Measurements from ENCODE around the gene JMJD4. TPM values are rescaled to one million over a fixed set of nuclear protein-coding genes. Genes with fewer than 3 reads are reported as not detected.

JMJD4 gene
- total RNA-seq, 4 donors from 2014 or later: 33.4 to 45.3 (median 40.6) TPM

GRCh38 chr1:227765261-227766014 is 30.3 kb upstream of the JMJD4 start:
- TF ChIP-seq POLR2A (IDR thresholded peaks at IDR 0.05): no peak
- no peak for TF ChIP-seq CTCF (IDR thresholded peaks at IDR 0.05)
- no peak for TF ChIP-seq EP300 (IDR thresholded peaks at IDR 0.05)
- Histone ChIP-seq H3K27me3 (no peaks in the 10 kb centered on the region), H3K36me3 (peaks cover 0 to 79% (median 0%) of the 10 kb centered on the region in 3 donors), H3K4me3 (no peak overlapping the region), H3K4me1 (peaks cover 0 to 20% (median 10%) of the 10 kb centered on the region in 4 donors), H3K9me3 (no peaks in the 10 kb centered on the region), H3K27ac (peak overlapping the region in 1 of 4 donors; percentile 40)
- no peak for DNase-seq (ENCODE audit: low spot score in 2 of 2)
- 87 to 95% methylated on average over 4 to 8 of the region's 8 CpGs for WGBS, 2 donors

DNA sequence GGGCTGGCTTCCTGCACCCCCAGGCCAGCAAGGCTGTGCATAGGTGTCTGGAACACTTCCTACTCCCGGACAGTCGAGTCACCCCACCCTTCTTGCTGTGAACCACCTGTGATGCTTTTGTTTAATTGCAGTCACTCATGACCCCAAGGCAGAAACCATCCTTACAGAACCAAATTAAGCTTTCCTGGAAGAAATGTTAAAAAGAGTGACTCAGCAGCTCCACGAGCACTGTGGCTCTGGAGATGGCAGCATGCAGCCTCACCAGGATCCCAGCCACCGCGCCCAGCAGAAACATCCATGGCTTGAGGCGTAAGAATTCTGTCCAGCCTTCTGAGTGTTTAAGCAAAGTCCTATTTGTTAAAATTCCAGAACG is 28.9 kb upstream of the JMJD4 start:
- H3K27me3 ChIP-seq: no peaks in the 10 kb centered on the region
- peaks cover 0 to 79% (median 2%) of the 10 kb centered on the region in 3 donors for H3K36me3 ChIP-seq
- TF ChIP-seq CTCF (IDR thresholded peaks at IDR 0.05) (no peak), EP300 (IDR thresholded peaks at IDR 0.05) (no peak), POLR2A (IDR thresholded peaks at IDR 0.05) (no peak)
- peak overlapping the region in 1 of 4 donors; percentile 83 for H3K27ac ChIP-seq
- 82 to 90% methylated on average over 7 of the region's 7 CpGs for WGBS, 2 donors
- no peak overlapping the region for H3K4me3 ChIP-seq
- H3K9me3 ChIP-seq: no peaks in the 10 kb centered on the region
- no peak for DNase-seq (ENCODE audit: low spot score in 2 of 2)
- H3K4me1 ChIP-seq: peaks cover 0 to 28% (median 11%) of the 10 kb centered on the region in 4 donors

GRCh38 chr1:227763246-227764018 is 28.3 kb upstream of the JMJD4 start:
- Histone ChIP-seq H3K9me3 (no peaks in the 10 kb centered on the region), H3K4me1 (peaks cover 0 to 28% (median 12%) of the 10 kb centered on the region in 4 donors), H3K27me3 (no peaks in the 10 kb centered on the region), H3K4me3 (no peak overlapping the region), H3K27ac (peak overlapping the region in 2 of 4 donors; percentile 32 to 83), H3K36me3 (peaks cover 0 to 79% (median 4%) of the 10 kb centered on the region in 3 donors)
- TF ChIP-seq EP300 (IDR thresholded peaks at IDR 0.05): no peak
- TF ChIP-seq CTCF (IDR thresholded peaks at IDR 0.05): no peak
- no peak for TF ChIP-seq POLR2A (IDR thresholded peaks at IDR 0.05)
- no peak for DNase-seq (ENCODE audit: low spot score in 2 of 2)
- WGBS, 2 donors: 94 to 95% methylated on average over 9 to 16 of the region's 16 CpGs

DNA sequence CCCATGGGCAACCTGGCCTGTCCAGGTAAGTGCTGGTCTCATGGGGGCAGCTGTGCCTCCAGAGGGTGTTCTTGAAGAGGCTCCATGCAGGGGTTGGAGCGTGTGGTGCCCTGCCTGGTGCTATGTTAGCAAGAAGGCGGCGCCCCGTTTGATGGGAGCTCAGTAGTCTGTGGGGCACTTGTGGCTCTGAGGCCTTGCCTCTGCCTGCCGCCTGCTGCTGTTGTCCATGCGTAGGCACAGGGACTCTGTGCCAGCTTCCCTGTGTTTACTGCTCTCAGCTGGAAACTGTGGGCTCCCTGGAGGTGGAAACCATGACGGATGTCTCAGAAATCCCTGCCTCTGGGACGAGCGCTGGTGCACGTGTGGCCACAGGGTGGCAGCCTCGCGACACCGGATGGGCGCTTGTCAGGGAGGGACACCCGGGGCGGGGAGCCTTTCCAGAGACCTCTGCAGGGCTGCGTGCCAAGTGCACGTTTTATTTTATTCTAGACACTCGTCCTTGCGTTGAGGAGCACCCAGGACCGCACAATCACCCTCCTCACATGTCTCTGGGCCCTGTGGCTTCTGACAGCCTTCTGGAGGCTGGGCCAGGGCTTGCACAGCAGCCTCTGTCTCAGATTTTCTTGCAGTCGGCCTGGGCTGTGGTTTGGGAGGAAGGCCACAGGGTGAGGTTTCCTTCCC is 27.3 kb upstream of the JMJD4 start:
- peaks cover 0 to 28% (median 12%) of the 10 kb centered on the region in 4 donors for H3K4me1 ChIP-seq
- 16 to 26% methylated on average over 12 to 21 of the region's 22 CpGs for WGBS, 2 donors

More for the DNA sequence above, 27.3 kb upstream of the JMJD4 start:
- peak; percentile 65 to 81 for DNase-seq (ENCODE audit: low spot score in 2 of 2)
- no peak overlapping the region for H3K4me3 ChIP-seq
- H3K36me3 ChIP-seq: peaks cover 0 to 76% (median 4%) of the 10 kb centered on the region in 3 donors
- TF ChIP-seq EP300 (IDR thresholded peaks at IDR 0.05): peak in 1 of 2 donors; percentile 72
- peak in 1 of 2 donors; percentile 29 for TF ChIP-seq POLR2A (IDR thresholded peaks at IDR 0.05)
- peak; percentile 87 to 94 (median 90) for TF ChIP-seq CTCF (IDR thresholded peaks at IDR 0.05)
- H3K27ac ChIP-seq: peak overlapping the region in 3 of 4 donors; percentile 29 to 83 (median 53)
- H3K27me3 ChIP-seq: no peaks in the 10 kb centered on the region
- no peaks in the 10 kb centered on the region for H3K9me3 ChIP-seq

Data from tibial nerve (tissue), 4 donors.